Fibroblast of gingiva (primary cell): ENCODE results near the gene PRKAG2.

Experiments used
- DNase-seq: peaks from one replicate; pipeline ENCODE4 v3.0.0-alpha.2; 2011; ENCODE audit warnings: low read depth

PRKAG2 gene

GRCh38 chr7:151710646-151711434 lies 166.1 kb downstream of the PRKAG2 start:
- DNase-seq: no peak

- DNase-seq: no peak
These were observed 166.7 kb downstream of the PRKAG2 start for GRCh38 chr7:151710121-151710640.

- no peak for DNase-seq
These were observed 167.5 kb downstream of the PRKAG2 start for GRCh38 chr7:151709141-151710038.

GRCh38 chr7:151708610-151709009 lies 168.3 kb downstream of the PRKAG2 start:
- no peak for DNase-seq

GRCh38 chr7:151707757-151708156 lies 169.2 kb downstream of the PRKAG2 start:
- DNase-seq: no peak

GRCh38 chr7:151707105-151707469 lies 169.8 kb downstream of the PRKAG2 start:
- no peak for DNase-seq

GRCh38 chr7:151706277-151707104 lies 170.4 kb downstream of the PRKAG2 start:
- DNase-seq: no peak

- DNase-seq: peak; percentile 42
These were observed 171.2 kb downstream of the PRKAG2 start for GRCh38 chr7:151705636-151706276.

GRCh38 chr7:151704960-151705635 lies 171.8 kb downstream of the PRKAG2 start:
- no peak for DNase-seq

- no peak for DNase-seq
These were observed 172.5 kb downstream of the PRKAG2 start for GRCh38 chr7:151704299-151704959.

GRCh38 chr7:151702961-151703360 lies 174.0 kb downstream of the PRKAG2 start:
- no peak for DNase-seq

GRCh38 chr7:151700586-151701165 lies 176.2 kb downstream of the PRKAG2 start:
- DNase-seq: peak; percentile 67

- DNase-seq: no peak
These were observed 177.0 kb downstream of the PRKAG2 start for GRCh38 chr7:151699928-151700319.

GRCh38 chr7:151699147-151699927 lies 177.6 kb downstream of the PRKAG2 start:
- peak; percentile 86 for DNase-seq

- DNase-seq: no peak
These were observed 179.0 kb downstream of the PRKAG2 start for GRCh38 chr7:151697942-151698341.

GRCh38 chr7:151697515-151697895 lies 179.4 kb downstream of the PRKAG2 start:
- DNase-seq: no peak

GRCh38 chr7:151696721-151697514 lies 180.0 kb downstream of the PRKAG2 start:
- no peak for DNase-seq

GRCh38 chr7:151695951-151696541 lies 180.9 kb downstream of the PRKAG2 start:
- DNase-seq: no peak
